ENCODE results near the gene NLGN1. TPM values are rescaled to one million over a fixed set of nuclear protein-coding genes. Genes with fewer than 3 reads are reported as not detected.

NLGN1 gene
- total and polyA plus RNA-seq, 2 of the 13 experiments (the other 11 are each of a cell fraction or from before 2014, with no cell fraction given) = not detected

DNA sequence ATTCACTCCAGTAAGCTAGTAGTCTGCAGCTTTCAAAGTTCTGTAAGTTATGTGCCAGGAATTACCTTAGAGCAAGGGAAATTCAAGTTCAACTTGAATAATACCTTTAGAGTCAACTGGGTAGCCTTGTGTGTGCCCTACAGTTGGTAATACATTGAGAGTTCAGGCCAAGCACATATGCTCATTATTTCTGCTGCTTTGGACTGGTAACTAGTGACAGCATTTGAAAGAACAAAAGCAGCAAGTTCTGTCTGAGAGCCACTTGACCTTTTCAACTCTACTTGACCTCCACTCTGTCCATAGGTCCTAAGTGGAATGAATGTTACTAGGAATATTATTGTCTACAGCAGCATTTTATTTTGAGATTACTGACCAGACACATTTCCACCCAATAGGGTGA, 723.5 kb downstream of the NLGN1 start (continued):
- TF ChIP-seq ZNF329 (CRISPR knock-in tag; IDR thresholded peaks at IDR 0.05; ENCODE audit: low read depth) = no peak
- no peak for TF ChIP-seq ZNF362 (CRISPR knock-in tag; IDR thresholded peaks at IDR 0.05; ENCODE audit: borderline replicate concordance)
- no peak for TF ChIP-seq ATF3 (CRISPR knock-in tag; IDR thresholded peaks at IDR 0.05)

DNA sequence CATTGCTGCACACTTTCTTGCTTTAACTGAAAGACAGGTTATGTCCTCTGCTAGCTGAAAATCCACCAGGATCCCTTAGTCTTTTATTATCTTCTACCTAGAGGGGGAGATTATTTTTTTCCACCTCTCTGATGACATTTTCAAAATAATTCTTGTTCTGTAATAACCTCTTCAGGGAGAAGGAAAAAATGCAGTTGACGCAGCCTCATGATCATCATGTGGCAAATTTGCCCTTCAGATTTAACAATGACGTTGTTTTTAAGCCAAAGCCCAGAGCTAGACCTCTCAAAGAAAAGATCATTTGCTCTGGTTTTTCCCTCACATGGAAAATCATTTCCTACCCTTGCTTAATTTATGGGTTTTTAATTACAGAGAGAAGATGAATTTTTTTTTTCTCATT, 724.9 kb downstream of the NLGN1 start:
- ATAC-seq = no peak
- ChIA-PET POLR2A (no interaction called here), CTCF (ENCODE audit: low intra/inter-chr PET ratio, low total read pairs) (no interaction called here)
- no peak overlapping the region for H2AFZ ChIP-seq (ENCODE audit: low read length)
- 12% methylated on average over 2 of the region's 2 CpGs for WGBS (ENCODE audit: low lambda C conversion rate)
- no peaks in the 10 kb centered on the region for H3K27me3 ChIP-seq (ENCODE audit: control insufficient read depth in 1 of 2, insufficient read depth in 2 of 2, low read length in 2 of 2)
- no peak overlapping the region for H3K4me2 ChIP-seq (ENCODE audit: low read depth, low read length)
- H4K20me1 ChIP-seq (ENCODE audit: insufficient read depth, low read length) = no peaks in the 10 kb centered on the region
- H3K36me3 ChIP-seq (replicated peaks in 1 of 2; ENCODE audit: control insufficient read depth in 1 of 2, insufficient read depth in 2 of 2, low read length in 2 of 2) = no peaks in the 10 kb centered on the region
- H3K9me3 ChIP-seq (ENCODE audit: low read length) = no peaks in the 10 kb centered on the region
- no peak overlapping the region for H3K4me3 ChIP-seq (replicated peaks in 1 of 3; ENCODE audit: insufficient read depth in 1 of 3, low read depth in 2 of 3, low read length in 3 of 3)
- in situ Hi-C loops (cut with HindIII; ENCODE audit: extremely low pct_ligation_motif_present, low pct_unique_long_range_greater_than_20kb) (no loop called here), intact Hi-C loops (cut with micrococcal nuclease; ENCODE audit: unreplicated experiment) (no loop called here)
- DNase-seq (ENCODE audit: low spot score) = no peak
- no peaks in the 10 kb centered on the region for H3K79me2 ChIP-seq (ENCODE audit: insufficient read depth, low read length)
- FAIRE-seq = no peak
- H3K4me1 ChIP-seq (ENCODE audit: insufficient read depth, low read length) = no peaks in the 10 kb centered on the region
- H3K27ac ChIP-seq (ENCODE audit: extremely low read length, insufficient read depth, low read length) = no peak overlapping the region
- BruUV-seq (replicated peaks) = no TSS peak
- no peak overlapping the region for H3K9ac ChIP-seq (ENCODE audit: insufficient read depth, low read depth, low read length)
- no peak for TF ChIP-seq TFDP1 (CRISPR knock-in tag; IDR thresholded peaks at IDR 0.05; ENCODE audit: borderline replicate concordance)
- TF ChIP-seq GFI1 (CRISPR knock-in tag; IDR thresholded peaks at IDR 0.05; ENCODE audit: borderline replicate concordance) = no peak
- no peak for TF ChIP-seq ATM (IDR thresholded peaks at IDR 0.05; ENCODE audit: borderline replicate concordance)
- TF ChIP-seq ZBTB40 (IDR thresholded peaks at IDR 0.05) = no peak
- TF ChIP-seq ZBTB40 (CRISPR knock-in tag; IDR thresholded peaks at IDR 0.05) = no peak
- TF ChIP-seq FOXM1 (CRISPR knock-in tag; IDR thresholded peaks at IDR 0.05) = no peak
- no peak for TF ChIP-seq TCF12 (IDR thresholded peaks at IDR 0.05)
- TF ChIP-seq TCF12 (CRISPR knock-in tag; IDR thresholded peaks at IDR 0.05) = no peak
